ENCODE measurements around the gene ASS1. TPM values are rescaled to one million over a fixed set of nuclear protein-coding genes. Genes with fewer than 3 reads are reported as not detected.

The ASS1 gene
- total and polyA plus RNA-seq, 2 of the 13 experiments (the other 11 are each of a cell fraction or from before 2014, with no cell fraction given): 77.6 to 122 TPM

- TF ChIP-seq IRF9 (CRISPR knock-in tag; IDR thresholded peaks at IDR 0.05; ENCODE audit: borderline replicate concordance): no peak
- peak; percentile 71 for TF ChIP-seq ARNTL (CRISPR knock-in tag; IDR thresholded peaks at IDR 0.05)
- no peak for TF ChIP-seq CREB1 (IDR thresholded peaks at IDR 0.05)
- no peak for TF ChIP-seq CREB1 (CRISPR knock-in tag; IDR thresholded peaks at IDR 0.05)
- no peak for TF ChIP-seq CAMTA2 (CRISPR knock-in tag; IDR thresholded peaks at IDR 0.05; ENCODE audit: borderline replicate concordance)
- no peak for TF ChIP-seq SIN3B (IDR thresholded peaks at IDR 0.05; ENCODE audit: low read length)
- TF ChIP-seq ZNF24 (IDR thresholded peaks at IDR 0.05): no peak
- TF ChIP-seq, protein P1, sequence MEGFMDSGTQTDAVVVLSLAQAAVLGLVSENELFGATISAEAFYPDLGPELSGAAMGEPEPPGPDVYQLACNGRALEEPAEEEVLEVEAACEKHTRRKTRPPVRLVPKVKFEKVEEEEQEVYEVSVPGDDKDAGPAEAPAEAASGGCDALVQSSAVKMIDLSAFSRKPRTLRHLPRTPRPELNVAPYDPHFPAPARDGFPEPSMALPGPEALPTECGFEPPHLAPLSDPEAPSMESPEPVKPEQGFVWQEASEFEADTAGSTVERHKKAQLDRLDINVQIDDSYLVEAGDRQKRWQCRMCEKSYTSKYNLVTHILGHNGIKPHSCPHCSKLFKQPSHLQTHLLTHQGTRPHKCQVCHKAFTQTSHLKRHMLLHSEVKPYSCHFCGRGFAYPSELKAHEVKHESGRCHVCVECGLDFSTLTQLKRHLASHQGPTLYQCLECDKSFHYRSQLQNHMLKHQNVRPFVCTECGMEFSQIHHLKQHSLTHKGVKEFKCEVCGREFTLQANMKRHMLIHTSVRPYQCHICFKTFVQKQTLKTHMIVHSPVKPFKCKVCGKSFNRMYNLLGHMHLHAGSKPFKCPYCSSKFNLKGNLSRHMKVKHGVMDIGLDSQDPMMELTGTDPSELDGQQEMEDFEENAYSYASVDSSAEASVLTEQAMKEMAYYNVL (CRISPR knock-in tag; IDR thresholded peaks at IDR 0.05; ENCODE audit: borderline replicate concordance): peak; percentile 70; the same call in 1 of the 2 replicates
- TF ChIP-seq ZNF235 (CRISPR knock-in tag; IDR thresholded peaks at IDR 0.05; ENCODE audit: borderline replicate concordance): no peak
- TF ChIP-seq ZNF747 (CRISPR knock-in tag; IDR thresholded peaks at IDR 0.05; ENCODE audit: borderline replicate concordance): no peak
- TF ChIP-seq ZNF598 (CRISPR knock-in tag; IDR thresholded peaks at IDR 0.05; ENCODE audit: borderline replicate concordance): peak; percentile 62; the same call in 1 of the 2 replicates
- TF ChIP-seq, protein P2, sequence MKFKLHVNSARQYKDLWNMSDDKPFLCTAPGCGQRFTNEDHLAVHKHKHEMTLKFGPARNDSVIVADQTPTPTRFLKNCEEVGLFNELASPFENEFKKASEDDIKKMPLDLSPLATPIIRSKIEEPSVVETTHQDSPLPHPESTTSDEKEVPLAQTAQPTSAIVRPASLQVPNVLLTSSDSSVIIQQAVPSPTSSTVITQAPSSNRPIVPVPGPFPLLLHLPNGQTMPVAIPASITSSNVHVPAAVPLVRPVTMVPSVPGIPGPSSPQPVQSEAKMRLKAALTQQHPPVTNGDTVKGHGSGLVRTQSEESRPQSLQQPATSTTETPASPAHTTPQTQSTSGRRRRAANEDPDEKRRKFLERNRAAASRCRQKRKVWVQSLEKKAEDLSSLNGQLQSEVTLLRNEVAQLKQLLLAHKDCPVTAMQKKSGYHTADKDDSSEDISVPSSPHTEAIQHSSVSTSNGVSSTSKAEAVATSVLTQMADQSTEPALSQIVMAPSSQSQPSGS (CRISPR knock-in tag; IDR thresholded peaks at IDR 0.05): peak; percentile 83
- TF ChIP-seq BRCA1 (CRISPR knock-in tag; IDR thresholded peaks at IDR 0.05): no peak
- peak; percentile 59 for TF ChIP-seq MED8 (CRISPR knock-in tag; IDR thresholded peaks at IDR 0.05; ENCODE audit: insufficient replicate concordance)
- no peak for TF ChIP-seq ZNF333 (CRISPR knock-in tag; IDR thresholded peaks at IDR 0.05; ENCODE audit: borderline replicate concordance)
- 0 out of 2 replicates have a peak, but pooled peaks have one; percentile 13 for TF ChIP-seq ZNF773 (CRISPR knock-in tag; IDR thresholded peaks at IDR 0.05; ENCODE audit: borderline replicate concordance)
- peak; percentile 77; the same call in 1 of the 2 replicates for TF ChIP-seq ZKSCAN5 (CRISPR knock-in tag; IDR thresholded peaks at IDR 0.05)
- TF ChIP-seq KLF9 (CRISPR knock-in tag; IDR thresholded peaks at IDR 0.05; ENCODE audit: low read depth): no peak
- TF ChIP-seq SP4 (CRISPR knock-in tag; IDR thresholded peaks at IDR 0.05): no peak
- 0 out of 2 replicates have a peak, but pooled peaks have one; percentile 36 for TF ChIP-seq ZNF800 (CRISPR knock-in tag; IDR thresholded peaks at IDR 0.05)
- no peak for TF ChIP-seq ZNF83 (CRISPR knock-in tag; IDR thresholded peaks at IDR 0.05; ENCODE audit: borderline replicate concordance)
- peak; percentile 76; the same call in 1 of the 2 replicates for TF ChIP-seq ZNF556 (CRISPR knock-in tag; IDR thresholded peaks at IDR 0.05; ENCODE audit: borderline replicate concordance)
- no peak for TF ChIP-seq ZNF660 (CRISPR knock-in tag; IDR thresholded peaks at IDR 0.05; ENCODE audit: borderline replicate concordance, low read depth)
- no peak for TF ChIP-seq FIP1L1 (IDR thresholded peaks at IDR 0.05; ENCODE audit: borderline replicate concordance, insufficient read depth, low read depth, low read length)
Measured at GRCh38 chr9:130526854-130527650, 82.3 kb downstream of the ASS1 start (continued).

All from HepG2 (cell line).